ENCODE results near the gene TNFRSF6B. TPM values are rescaled to one million over a fixed set of nuclear protein-coding genes. Genes with fewer than 3 reads are reported as not detected.
A peak's percentile ranks its signal among the peaks of the same experiment; 100 is the strongest.

Gene TNFRSF6B
- total RNA-seq, 2 experiments from 2014 or later = 1.0 to 6.6 TPM

DNA sequence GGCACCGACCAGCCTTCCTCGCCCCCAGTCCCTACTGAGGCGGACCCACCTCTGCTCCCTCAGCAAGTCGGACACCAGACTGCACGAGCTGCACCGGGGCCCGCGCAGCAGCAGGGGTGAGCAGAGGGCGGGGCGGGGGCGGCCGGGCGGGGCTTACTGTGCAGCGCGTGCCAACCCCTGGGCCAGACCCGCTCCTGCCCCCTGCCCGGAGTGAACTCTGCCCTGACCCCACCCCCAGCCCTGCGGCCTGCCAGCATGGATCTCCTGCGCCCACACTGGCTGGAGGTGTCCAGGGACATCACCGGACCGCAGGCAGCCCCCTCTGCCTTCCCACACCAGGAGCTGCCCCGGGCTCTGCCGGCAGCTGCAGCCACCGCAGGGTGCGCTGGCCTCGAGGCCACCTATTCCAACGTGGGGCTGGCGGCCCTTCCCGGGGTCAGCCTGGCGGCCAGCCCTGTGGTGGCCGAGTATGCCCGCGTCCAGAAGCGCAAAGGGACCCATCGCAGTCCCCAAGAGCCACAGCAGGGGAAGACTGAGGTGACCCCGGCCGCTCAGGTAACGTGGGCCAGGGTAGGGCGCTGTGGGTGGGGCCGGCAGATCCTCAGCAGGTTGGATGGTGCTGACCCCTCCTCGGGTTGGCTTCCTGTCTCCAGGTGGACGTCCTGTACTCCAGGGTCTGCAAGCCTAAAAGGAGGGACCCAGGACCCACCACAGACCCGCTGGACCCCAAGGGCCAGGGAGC lies 41.7 kb downstream of the TNFRSF6B start:
- ChIA-PET POLR2A (interaction anchor here (1.3 kb wide), 1 partner anchor 31 kb away, joined by 5 read pairs; the partner anchor contains the start of genes ARFRP1 and ZGPAT), CTCF (ENCODE audit: unreplicated experiment) (no interaction called here)
- Histone ChIP-seq H3K9me3 (ENCODE audit: low read length) (no peaks in the 10 kb centered on the region), H3K4me1 (ENCODE audit: insufficient read depth, low read length, poor library complexity, severe bottlenecking) (peaks cover 50% of the 10 kb centered on the region), H3K79me2 (ENCODE audit: insufficient read depth, low read depth, low read length) (no peaks in the 10 kb centered on the region), H4K20me1 (ENCODE audit: insufficient read depth, low read length) (no peaks in the 10 kb centered on the region), H2AFZ (ENCODE audit: low read length) (no peak overlapping the region), H3K9me2 (ENCODE audit: insufficient read depth, low read length) (no peaks in the 10 kb centered on the region), H3K4me2 (ENCODE audit: low read length) (peak overlapping the region; percentile 92), H3K27ac (ENCODE audit: low read depth, low read length, poor library complexity, severe bottlenecking) (peak overlapping the region; percentile 89), H3K36me3 (ENCODE audit: insufficient read depth, low read length) (peaks cover 57% of the 10 kb centered on the region), H3K4me3 (ENCODE audit: low read depth, low read length, poor library complexity, severe bottlenecking) (peak overlapping the region; percentile 70)
- BruUV-seq (replicated peaks) = no TSS peak
- peak; percentile 37 for DNase-seq (ENCODE audit: low spot score)
- TF ChIP-seq EZH2phosphoT487 (IDR thresholded peaks at IDR 0.05; ENCODE audit: borderline replicate concordance, low read depth, low read length) = no peak
- TF ChIP-seq, protein P1, sequence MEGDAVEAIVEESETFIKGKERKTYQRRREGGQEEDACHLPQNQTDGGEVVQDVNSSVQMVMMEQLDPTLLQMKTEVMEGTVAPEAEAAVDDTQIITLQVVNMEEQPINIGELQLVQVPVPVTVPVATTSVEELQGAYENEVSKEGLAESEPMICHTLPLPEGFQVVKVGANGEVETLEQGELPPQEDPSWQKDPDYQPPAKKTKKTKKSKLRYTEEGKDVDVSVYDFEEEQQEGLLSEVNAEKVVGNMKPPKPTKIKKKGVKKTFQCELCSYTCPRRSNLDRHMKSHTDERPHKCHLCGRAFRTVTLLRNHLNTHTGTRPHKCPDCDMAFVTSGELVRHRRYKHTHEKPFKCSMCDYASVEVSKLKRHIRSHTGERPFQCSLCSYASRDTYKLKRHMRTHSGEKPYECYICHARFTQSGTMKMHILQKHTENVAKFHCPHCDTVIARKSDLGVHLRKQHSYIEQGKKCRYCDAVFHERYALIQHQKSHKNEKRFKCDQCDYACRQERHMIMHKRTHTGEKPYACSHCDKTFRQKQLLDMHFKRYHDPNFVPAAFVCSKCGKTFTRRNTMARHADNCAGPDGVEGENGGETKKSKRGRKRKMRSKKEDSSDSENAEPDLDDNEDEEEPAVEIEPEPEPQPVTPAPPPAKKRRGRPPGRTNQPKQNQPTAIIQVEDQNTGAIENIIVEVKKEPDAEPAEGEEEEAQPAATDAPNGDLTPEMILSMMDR (conservative IDR thresholded peaks at IDR 0.05; ENCODE audit: low read length) = no peak
- intact Hi-C loops (cut with micrococcal nuclease; ENCODE audit: unreplicated experiment) = loop anchor here (1.0 to 2.0 kb wide), 2 partner anchors 10 to 109 kb away; no protein-coding TSS in a partner anchor

DNA sequence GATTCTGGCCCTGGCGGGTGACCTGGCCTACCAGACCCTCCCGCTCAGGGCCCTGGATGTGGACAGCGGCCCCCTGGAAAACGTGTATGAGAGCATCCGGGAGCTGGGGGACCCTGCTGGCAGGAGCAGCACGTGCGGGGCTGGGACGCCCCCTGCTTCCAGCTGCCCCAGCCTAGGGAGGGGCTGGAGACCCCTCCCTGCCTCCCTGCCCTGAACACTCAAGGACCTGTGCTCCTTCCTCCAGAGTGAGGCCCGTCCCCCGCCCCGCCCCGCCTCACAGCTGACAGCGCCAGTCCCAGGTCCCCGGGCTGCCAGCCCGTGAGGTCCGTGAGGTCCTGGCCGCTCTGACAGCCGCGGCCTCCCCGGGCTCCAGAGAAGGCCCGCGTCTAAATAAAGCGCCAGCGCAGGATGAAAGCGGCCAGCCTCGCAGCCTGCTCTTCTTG lies 42.3 kb downstream of the TNFRSF6B start:
- peak; percentile 32 for DNase-seq (ENCODE audit: low spot score)

More for the DNA sequence above, 42.3 kb downstream of the TNFRSF6B start:
- Histone ChIP-seq H3K27ac (ENCODE audit: low read depth, low read length, poor library complexity, severe bottlenecking) (peak overlapping the region; percentile 89), H3K36me3 (ENCODE audit: insufficient read depth, low read length) (peaks cover 58% of the 10 kb centered on the region), H4K20me1 (ENCODE audit: insufficient read depth, low read length) (no peaks in the 10 kb centered on the region), H3K4me3 (ENCODE audit: low read depth, low read length, poor library complexity, severe bottlenecking) (peak overlapping the region; percentile 70), H2AFZ (ENCODE audit: low read length) (no peak overlapping the region), H3K79me2 (ENCODE audit: insufficient read depth, low read depth, low read length) (no peaks in the 10 kb centered on the region), H3K9me2 (ENCODE audit: insufficient read depth, low read length) (no peaks in the 10 kb centered on the region), H3K4me2 (ENCODE audit: low read length) (peak overlapping the region; percentile 92), H3K4me1 (ENCODE audit: insufficient read depth, low read length, poor library complexity, severe bottlenecking) (peaks cover 50% of the 10 kb centered on the region), H3K9me3 (ENCODE audit: low read length) (no peaks in the 10 kb centered on the region)
- BruUV-seq (replicated peaks) = TSS peak; percentile 55
- TF ChIP-seq, protein P1 (conservative IDR thresholded peaks at IDR 0.05; ENCODE audit: low read length) = no peak
- no peak for TF ChIP-seq EZH2phosphoT487 (IDR thresholded peaks at IDR 0.05; ENCODE audit: borderline replicate concordance, low read depth, low read length)
- ChIA-PET CTCF (ENCODE audit: unreplicated experiment) (no interaction called here), POLR2A (interaction anchor here (1.3 kb wide), 1 partner anchor 31 kb away, joined by 5 read pairs; the partner anchor contains the start of genes ARFRP1 and ZGPAT)
- intact Hi-C loops (cut with micrococcal nuclease; ENCODE audit: unreplicated experiment) = no loop called here

Measured in OCI-LY7 (cell line).